GM12872 (cell line): ENCODE data around the gene SPTY2D1.

Source experiments
- CTCF ChIP-seq: IDR thresholded peaks from 3 replicates; pipeline ENCODE4 v1.5.1; 2011; ENCODE audit warnings: low read depth, mild to moderate bottlenecking, low read length, moderate library complexity; ENCODE audit not compliant: insufficient read depth

Gene SPTY2D1

GRCh38 chr11:18634140-18635032, at the start of gene SPTY2D1:
TSS of gene SPTY2D1 (minus strand) at chr11:18634342. CDS start at chr11:18634257, 85 bp downstream.
- TF ChIP-seq CTCF, result no peak

- no peak for TF ChIP-seq CTCF
Measured at GRCh38 chr11:18682466-18682865, 48.3 kb upstream of the SPTY2D1 start.

- no peak for TF ChIP-seq CTCF
Measured at GRCh38 chr11:18677560-18677959, 43.4 kb upstream of the SPTY2D1 start.

- TF ChIP-seq CTCF, result no peak
Measured at GRCh38 chr11:18676803-18677202, 42.7 kb upstream of the SPTY2D1 start.

- no peak for TF ChIP-seq CTCF
Measured at GRCh38 chr11:18671246-18671645, 37.1 kb upstream of the SPTY2D1 start.

- no peak for TF ChIP-seq CTCF
Measured at GRCh38 chr11:18669711-18670110, 35.6 kb upstream of the SPTY2D1 start.

- no peak for TF ChIP-seq CTCF
Measured at GRCh38 chr11:18669219-18669596, 35.1 kb upstream of the SPTY2D1 start.
